A673 (cell line): ENCODE measurements around the gene ACACA. TPM values are rescaled to one million over a fixed set of nuclear protein-coding genes. Genes with fewer than 3 reads are reported as not detected.

ENCODE experiments used
- BruUV-seq: library from RNA; stranded (reverse); fragments of 400-500 nt; replicated peaks from 2 replicates; lab custom pipeline; 2021; lab: Mats Ljungman, UMichigan
- CTCF ChIA-PET: fragments of 300-600 bp; sonication (Branson Sonifier 250); formaldehyde crosslinking; loops from one replicate; lab custom pipeline; 2022; ENCODE audit warnings: antibody characterized with exemption; lab: Charles Lee
- POLR2A ChIA-PET: fragments of 300-600 bp; sonication (Branson Sonifier 250); formaldehyde crosslinking; loops from one replicate; lab custom pipeline; 2022; ENCODE audit warnings: antibody characterized with exemption; ENCODE audit not compliant: low non-redundant PET; lab: Charles Lee
- DNase-seq: peaks from one replicate; pipeline ENCODE4 v3.0.0-alpha.2; 2015; ENCODE audit warnings: low spot score
- H3K27ac ChIP-seq: fragments of 200-600 bp; sonication (generic); 2 replicates; pipeline ENCODE4 v1.5.1; 2016; ENCODE audit warnings: mixed run types, low read depth, mild to moderate bottlenecking, mixed read lengths, antibody characterized with exemption, low read length; ENCODE audit not compliant: poor library complexity, severe bottlenecking
- H3K27me3 ChIP-seq: fragments of 200-600 bp; sonication (generic); replicated peaks from 2 replicates; pipeline ENCODE4 v1.6.1; 2017; ENCODE audit warnings: mixed run types, low read depth, mild to moderate bottlenecking, mixed read lengths, antibody characterized with exemption, low read length; ENCODE audit not compliant: insufficient read depth, poor library complexity
- H3K36me3 ChIP-seq: fragments of 200-600 bp; sonication (generic); 2 replicates; pipeline ENCODE4 v1.6.1; 2016; ENCODE audit warnings: mixed run types, mild to moderate bottlenecking, mixed read lengths, antibody characterized with exemption, low read length; ENCODE audit not compliant: insufficient read depth, poor library complexity, severe bottlenecking
- H3K4me1 ChIP-seq: fragments of 200-600 bp; sonication (generic); 2 replicates; pipeline ENCODE4 v1.6.1; 2017; ENCODE audit warnings: mixed run types, mild to moderate bottlenecking, mixed read lengths, antibody characterized with exemption, low read length; ENCODE audit not compliant: insufficient read depth, poor library complexity, severe bottlenecking
- H3K4me3 ChIP-seq: fragments of 200-600 bp; sonication (generic); 2 replicates; pipeline ENCODE4 v1.5.1; 2016; ENCODE audit warnings: low read depth, mixed run types, mild to moderate bottlenecking, mixed read lengths, low read length; ENCODE audit not compliant: poor library complexity, severe bottlenecking
- H3K9me3 ChIP-seq: fragments of 200-600 bp; sonication (generic); 2 replicates; pipeline ENCODE4 v1.6.1; 2016; ENCODE audit warnings: mixed run types, low read depth, mild to moderate bottlenecking, mixed read lengths, antibody characterized with exemption, low read length; ENCODE audit not compliant: poor library complexity, severe bottlenecking
- CTCF ChIP-seq: fragments of 300-800, 200-600 bp; sonication (generic); conservative IDR thresholded peaks from 2 replicates; pipeline ENCODE4 v1.5.1; 2017; ENCODE audit warnings: low read depth, mild to moderate bottlenecking, antibody characterized with exemption, low read length, moderate library complexity, mixed read lengths
- EZH2 ChIP-seq: fragments of 200-600 bp; sonication (generic); IDR thresholded peaks from 2 replicates; pipeline ENCODE4 v1.6.1; 2017; ENCODE audit warnings: borderline replicate concordance, low read depth, mild to moderate bottlenecking, mixed read lengths, antibody characterized with exemption, low read length; ENCODE audit not compliant: poor library complexity, severe bottlenecking
- intact Hi-C: fragments of 100-400 bp; cut with micrococcal nuclease; formaldehyde crosslinking; loops from one replicate; pipeline ENCODE4 v1.10.0; 2022; ENCODE audit not compliant: unreplicated experiment
- total RNA-seq: library from RNA; stranded (reverse); gene quantifications from 2 replicates; pipeline ENCODE4 v1.2.3, GENCODE V29; 2021

Gene ACACA
- total RNA-seq, 1 experiment from 2014 or later: 68.3 TPM

DNA sequence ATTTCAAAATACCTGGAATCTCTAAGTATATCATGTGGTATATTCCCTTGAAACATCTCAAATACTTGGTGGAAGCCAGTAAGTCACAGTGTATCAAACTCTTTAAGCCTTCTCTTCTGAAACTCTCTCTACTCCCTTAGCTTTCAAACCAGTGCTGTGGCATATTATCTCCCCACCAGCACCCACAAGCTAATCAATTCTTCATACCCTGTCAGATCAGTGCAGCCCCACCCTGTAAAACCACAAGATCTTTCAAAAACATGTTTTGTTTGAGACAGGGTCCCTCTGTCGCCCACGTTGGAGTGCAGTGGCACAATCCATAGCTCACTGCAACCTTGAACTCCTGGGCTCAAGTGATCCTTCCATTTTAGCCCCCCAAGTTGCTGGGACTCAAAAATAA lies 122.4 kb downstream of the ACACA start:
- TF ChIP-seq CTCF (no peak), EZH2 (no peak)
- no peaks in the 10 kb centered on the region for H3K27me3 ChIP-seq
- H3K27ac ChIP-seq: no peak overlapping the region
- H3K36me3 ChIP-seq: no peaks in the 10 kb centered on the region
- no TSS peak for BruUV-seq
- H3K4me3 ChIP-seq: no peak overlapping the region
- intact Hi-C loops: no loop called here
- H3K9me3 ChIP-seq: no peaks in the 10 kb centered on the region
- POLR2A ChIA-PET: interaction anchor here (0.6 kb wide), 1 partner anchor 280 kb away, joined by 3 read pairs; no protein-coding TSS in a partner anchor
- H3K4me1 ChIP-seq: no peaks in the 10 kb centered on the region
- DNase-seq: no peak
- CTCF ChIA-PET: no interaction called here

DNA sequence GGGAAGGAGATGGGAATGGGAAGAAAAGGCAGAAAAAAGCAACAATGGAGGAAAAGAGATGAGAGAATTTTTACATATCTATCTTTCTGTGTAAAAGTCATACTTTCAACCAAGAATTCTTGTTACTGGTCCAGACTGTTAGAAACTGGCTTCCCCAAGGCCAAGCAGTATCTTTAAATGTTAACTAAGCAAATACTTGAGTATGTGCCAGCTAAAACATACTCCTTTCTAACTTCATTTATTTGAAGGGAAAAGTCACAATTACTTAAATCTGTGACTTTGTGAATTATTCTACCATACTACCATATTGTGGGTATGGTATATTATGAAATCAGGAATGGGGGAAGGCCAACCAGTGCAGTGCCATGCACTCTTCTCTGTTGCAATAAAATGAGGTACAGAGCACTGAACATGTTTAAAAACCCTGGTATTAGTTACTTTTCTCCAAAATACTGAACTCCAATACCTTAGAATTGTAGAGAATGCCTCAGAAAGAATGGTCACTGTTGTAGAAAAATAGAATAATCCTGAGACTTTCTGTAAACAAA lies 123.1 kb downstream of the ACACA start:
- H3K27ac ChIP-seq: no peak overlapping the region
- no peaks in the 10 kb centered on the region for H3K36me3 ChIP-seq
- no peak overlapping the region for H3K4me3 ChIP-seq
- no TSS peak for BruUV-seq
- no peaks in the 10 kb centered on the region for H3K9me3 ChIP-seq
- TF ChIP-seq EZH2: no peak
- no peak for TF ChIP-seq CTCF
- intact Hi-C loops: no loop called here
- no peaks in the 10 kb centered on the region for H3K27me3 ChIP-seq
- ChIA-PET CTCF (no interaction called here), POLR2A (no interaction called here)
- no peaks in the 10 kb centered on the region for H3K4me1 ChIP-seq
- no peak for DNase-seq

DNA sequence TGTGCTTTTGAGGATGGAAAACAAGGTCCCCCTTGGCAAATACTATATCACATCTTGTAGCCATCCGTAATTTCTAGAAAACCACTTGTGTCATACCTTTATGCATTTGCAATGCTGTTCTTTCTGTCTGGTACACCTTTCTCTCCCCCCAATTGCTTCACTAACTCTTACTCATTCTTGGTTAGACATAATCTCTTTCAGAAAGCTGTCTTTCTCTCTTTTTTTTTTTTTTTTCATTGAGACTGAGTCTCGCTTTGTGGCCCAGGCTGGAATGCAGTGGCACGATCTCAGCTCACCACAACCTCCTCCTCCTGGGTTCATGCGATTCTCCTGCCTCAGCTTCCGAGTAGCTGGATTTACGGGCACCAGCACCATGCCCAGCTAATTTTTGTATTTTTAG lies 125.8 kb downstream of the ACACA start:
- Histone ChIP-seq H3K4me1 (no peaks in the 10 kb centered on the region), H3K9me3 (no peaks in the 10 kb centered on the region), H3K4me3 (no peak overlapping the region), H3K36me3 (peaks cover 6% of the 10 kb centered on the region), H3K27ac (no peak overlapping the region), H3K27me3 (no peaks in the 10 kb centered on the region)
- TF ChIP-seq CTCF: no peak
- TF ChIP-seq EZH2: no peak
- CTCF ChIA-PET: no interaction called here
- intact Hi-C loops: no loop called here
- no TSS peak for BruUV-seq
- no peak for DNase-seq
- POLR2A ChIA-PET: no interaction called here
